HepG2 (cell line): ENCODE data around the gene RPS6KC1.

Source experiments
- ADNP ChIP-seq: sonication (generic); formaldehyde crosslinking; IDR thresholded peaks from 2 replicates; pipeline ENCODE4 v1.4.0; 2020; ENCODE audit warnings: missing genetic modification reagents
- PBX3 ChIP-seq: sonication (generic); formaldehyde crosslinking; IDR thresholded peaks from 2 replicates; pipeline ENCODE4 v1.8.1; 2023; ENCODE audit warnings: missing genetic modification reagents, inconsistent platforms, borderline replicate concordance
- POLR2AphosphoS5 ChIP-seq: IDR thresholded peaks from 2 replicates; pipeline ENCODE4 v1.6.1; 2012; ENCODE audit warnings: low read depth, low read length
- TF ChIP-seq, protein P1 (sequence below): IDR thresholded peaks from 2 replicates; pipeline ENCODE4 v1.6.1; 2012; ENCODE audit warnings: inconsistent platforms

DNA sequence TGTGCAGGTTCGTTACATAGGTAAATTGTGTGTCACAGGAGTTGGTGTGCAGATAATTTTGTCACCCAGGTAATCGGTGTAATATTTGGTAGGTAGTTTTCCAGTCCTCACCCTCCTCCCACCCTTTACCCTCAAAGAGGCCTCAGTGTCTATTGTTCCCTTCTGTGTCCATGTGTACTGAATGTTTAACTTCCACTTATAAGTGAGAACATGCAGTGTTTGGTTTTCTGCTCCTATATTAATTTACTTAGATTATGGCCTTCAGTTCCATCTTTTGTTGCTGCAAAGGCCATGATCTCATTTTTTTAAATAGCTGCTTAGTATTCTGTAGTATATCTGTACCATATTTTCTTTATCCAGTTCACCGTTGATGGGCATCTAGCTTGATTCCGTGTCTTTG is 87.3 kb downstream of the RPS6KC1 start:
- TF ChIP-seq PBX3 (CRISPR knock-in tag), result no peak
- no peak for TF ChIP-seq ADNP (CRISPR knock-in tag)
- TF ChIP-seq, protein P1, sequence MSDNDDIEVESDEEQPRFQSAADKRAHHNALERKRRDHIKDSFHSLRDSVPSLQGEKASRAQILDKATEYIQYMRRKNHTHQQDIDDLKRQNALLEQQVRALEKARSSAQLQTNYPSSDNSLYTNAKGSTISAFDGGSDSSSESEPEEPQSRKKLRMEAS, result no peak
- TF ChIP-seq POLR2AphosphoS5, result no peak
